ENCODE measurements around the gene PKD2L1. TPM values are rescaled to one million over a fixed set of nuclear protein-coding genes. Genes with fewer than 3 reads are reported as not detected.
"Not testable (repeated sequence)": the region's sequence is repeated elsewhere in the genome, so short reads cannot be mapped to it uniquely, and the experiment has no call there.

Gene PKD2L1
- total RNA-seq, 2 experiments from 2014 or later: 0.76 TPM; not detected in 1

DNA sequence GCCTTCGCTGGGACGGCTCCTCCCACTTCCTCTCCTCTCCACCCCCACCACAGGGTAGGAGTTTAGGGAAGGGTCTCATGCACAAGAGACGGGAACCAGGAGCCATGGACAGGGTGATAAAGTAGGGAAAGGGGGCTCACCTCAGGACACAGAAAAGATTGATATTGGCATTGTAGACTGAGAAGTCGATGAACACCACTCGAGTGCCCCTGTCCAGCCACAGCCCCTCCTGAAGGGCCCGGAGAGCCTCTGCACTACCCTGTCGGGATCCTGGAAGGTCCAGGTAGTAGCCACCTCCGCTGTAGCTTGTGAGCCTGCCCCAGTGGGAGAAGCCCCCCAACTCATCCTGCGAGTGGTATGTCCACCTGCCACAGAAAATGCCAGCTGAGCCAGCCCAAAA, 32.8 kb downstream of the PKD2L1 start:
- POLR2A ChIA-PET: interaction anchor here (0.7 kb wide), 1 partner anchor 73 kb away, joined by 5 read pairs; no protein-coding TSS in a partner anchor
- H3K27ac ChIP-seq (ENCODE audit: low read depth, low read length, poor library complexity, severe bottlenecking): no peak overlapping the region
- no peak for DNase-seq (ENCODE audit: low spot score)

DNA sequence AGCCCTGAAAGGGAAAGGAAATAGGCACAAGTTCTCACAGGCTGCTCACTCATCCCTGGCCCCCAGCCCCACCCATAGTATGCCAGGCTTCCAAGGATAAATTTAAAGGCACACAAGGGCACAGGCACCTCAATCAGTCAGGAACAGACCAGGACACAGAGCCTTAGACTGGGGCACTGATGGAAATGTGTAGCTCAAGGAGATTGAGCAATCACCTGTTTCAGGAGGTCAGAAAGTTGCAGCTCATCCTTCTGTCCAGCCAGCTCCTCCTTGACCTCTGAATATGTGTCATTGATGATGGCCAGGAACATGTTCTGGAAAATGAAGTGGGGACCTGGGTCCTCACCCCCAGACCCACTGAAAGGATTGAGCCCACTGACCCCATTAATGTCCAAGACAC, 37.0 kb downstream of the PKD2L1 start:
- H3K4me2 ChIP-seq (ENCODE audit: low read length): no peak overlapping the region
- H3K9me3 ChIP-seq (ENCODE audit: low read length): no peaks in the 10 kb centered on the region
- intact Hi-C loops (cut with micrococcal nuclease; ENCODE audit: unreplicated experiment): no loop called here
- BruUV-seq (replicated peaks): no TSS peak
- no peaks in the 10 kb centered on the region for H3K9me2 ChIP-seq (ENCODE audit: insufficient read depth, low read length)
- no peak overlapping the region for H3K27ac ChIP-seq (ENCODE audit: low read depth, low read length, poor library complexity, severe bottlenecking)
- TF ChIP-seq EZH2phosphoT487 (IDR thresholded peaks at IDR 0.05; ENCODE audit: borderline replicate concordance, low read depth, low read length) (no peak), CTCF (conservative IDR thresholded peaks at IDR 0.05; ENCODE audit: low read length) (no peak)
- H2AFZ ChIP-seq (ENCODE audit: low read length): no peak overlapping the region
- no peak for DNase-seq (ENCODE audit: low spot score)
- H3K4me1 ChIP-seq (ENCODE audit: insufficient read depth, low read length, poor library complexity, severe bottlenecking): peaks cover 20% of the 10 kb centered on the region
- no peaks in the 10 kb centered on the region for H4K20me1 ChIP-seq (ENCODE audit: insufficient read depth, low read length)
- H3K4me3 ChIP-seq (ENCODE audit: low read depth, low read length, poor library complexity, severe bottlenecking): no peak overlapping the region
- no peaks in the 10 kb centered on the region for H3K79me2 ChIP-seq (ENCODE audit: insufficient read depth, low read depth, low read length)
- H3K36me3 ChIP-seq (ENCODE audit: insufficient read depth, low read length): no peaks in the 10 kb centered on the region
- CTCF ChIA-PET (ENCODE audit: unreplicated experiment): no interaction called here
- POLR2A ChIA-PET: interaction anchor here (1.0 kb wide), 1 partner anchor 9 kb away, joined by 5 read pairs; no protein-coding TSS in a partner anchor

More for the DNA sequence above, 32.8 kb downstream of the PKD2L1 start:
- no peaks in the 10 kb centered on the region for H3K79me2 ChIP-seq (ENCODE audit: insufficient read depth, low read depth, low read length)
- no peak overlapping the region for H2AFZ ChIP-seq (ENCODE audit: low read length)
- H3K4me2 ChIP-seq (ENCODE audit: low read length): peak overlapping the region; percentile 55
- BruUV-seq (replicated peaks): no TSS peak
- H3K4me1 ChIP-seq (ENCODE audit: insufficient read depth, low read length, poor library complexity, severe bottlenecking): peaks cover 24% of the 10 kb centered on the region
- TF ChIP-seq EZH2phosphoT487 (IDR thresholded peaks at IDR 0.05; ENCODE audit: borderline replicate concordance, low read depth, low read length) (no peak), CTCF (conservative IDR thresholded peaks at IDR 0.05; ENCODE audit: low read length) (no peak)
- no peaks in the 10 kb centered on the region for H3K36me3 ChIP-seq (ENCODE audit: insufficient read depth, low read length)
- H3K9me3 ChIP-seq (ENCODE audit: low read length): no peaks in the 10 kb centered on the region
- intact Hi-C loops (cut with micrococcal nuclease; ENCODE audit: unreplicated experiment): no loop called here
- H3K4me3 ChIP-seq (ENCODE audit: low read depth, low read length, poor library complexity, severe bottlenecking): peak overlapping the region; percentile 15
- H4K20me1 ChIP-seq (ENCODE audit: insufficient read depth, low read length): no peaks in the 10 kb centered on the region
- no peaks in the 10 kb centered on the region for H3K9me2 ChIP-seq (ENCODE audit: insufficient read depth, low read length)
- CTCF ChIA-PET (ENCODE audit: unreplicated experiment): interaction anchor here (0.6 kb wide), 1 partner anchor 25 kb away, joined by 3 read pairs; no protein-coding TSS in a partner anchor

DNA sequence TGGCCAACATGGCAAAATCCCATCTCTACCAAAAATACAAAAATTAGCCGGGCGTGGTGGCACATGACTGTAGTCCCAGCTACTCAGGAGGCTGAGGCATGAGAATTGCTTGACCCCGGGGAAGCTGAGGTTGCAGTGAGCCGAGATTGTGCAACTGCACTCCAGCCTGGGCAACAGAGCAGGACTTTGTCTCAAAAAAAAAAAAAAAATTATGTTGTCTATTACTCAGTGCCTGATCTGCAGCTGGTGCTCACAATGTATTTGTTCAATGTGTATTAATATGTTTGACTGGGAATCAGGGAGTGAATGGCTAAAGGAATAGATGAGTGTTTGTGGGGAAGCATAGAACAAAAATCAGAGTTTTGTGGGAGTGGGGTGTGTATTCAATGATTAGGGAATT, 37.7 kb downstream of the PKD2L1 start:
- H3K27ac ChIP-seq (ENCODE audit: low read depth, low read length, poor library complexity, severe bottlenecking); H3K36me3 ChIP-seq (ENCODE audit: insufficient read depth, low read length); H3K79me2 ChIP-seq (ENCODE audit: insufficient read depth, low read depth, low read length); H4K20me1 ChIP-seq (ENCODE audit: insufficient read depth, low read length); H2AFZ ChIP-seq (ENCODE audit: low read length); H3K9me2 ChIP-seq (ENCODE audit: insufficient read depth, low read length); CTCF ChIA-PET (ENCODE audit: unreplicated experiment); H3K4me3 ChIP-seq (ENCODE audit: low read depth, low read length, poor library complexity, severe bottlenecking); BruUV-seq (replicated peaks); intact Hi-C loops (cut with micrococcal nuclease; ENCODE audit: unreplicated experiment); H3K4me2 ChIP-seq (ENCODE audit: low read length); H3K9me3 ChIP-seq (ENCODE audit: low read length); DNase-seq (ENCODE audit: low spot score): not testable (repeated sequence)
- peaks cover 12% of the 10 kb centered on the region for H3K4me1 ChIP-seq (ENCODE audit: insufficient read depth, low read length, poor library complexity, severe bottlenecking)
- POLR2A ChIA-PET: interaction anchor here (1.4 kb wide), 1 partner anchor 35 kb away, joined by 6 read pairs; no protein-coding TSS in a partner anchor
